MM.1S (cell line): ENCODE results near the gene WNK1.

Experiments used
- EZH2 ChIP-seq: fragments of 300-600 bp; sonication (generic); optimal IDR thresholded peaks from 2 replicates; pipeline ENCODE3; 2017; ENCODE audit warnings: low read depth, mild to moderate bottlenecking, antibody characterized with exemption, low read length, mixed read lengths
- TF ChIP-seq, protein P1 (sequence below): fragments of 300-600 bp; sonication (generic); IDR thresholded peaks from 2 replicates; pipeline ENCODE4 v1.5.1; 2016; ENCODE audit warnings: antibody characterized with exemption, low read length, mixed read lengths

DNA sequence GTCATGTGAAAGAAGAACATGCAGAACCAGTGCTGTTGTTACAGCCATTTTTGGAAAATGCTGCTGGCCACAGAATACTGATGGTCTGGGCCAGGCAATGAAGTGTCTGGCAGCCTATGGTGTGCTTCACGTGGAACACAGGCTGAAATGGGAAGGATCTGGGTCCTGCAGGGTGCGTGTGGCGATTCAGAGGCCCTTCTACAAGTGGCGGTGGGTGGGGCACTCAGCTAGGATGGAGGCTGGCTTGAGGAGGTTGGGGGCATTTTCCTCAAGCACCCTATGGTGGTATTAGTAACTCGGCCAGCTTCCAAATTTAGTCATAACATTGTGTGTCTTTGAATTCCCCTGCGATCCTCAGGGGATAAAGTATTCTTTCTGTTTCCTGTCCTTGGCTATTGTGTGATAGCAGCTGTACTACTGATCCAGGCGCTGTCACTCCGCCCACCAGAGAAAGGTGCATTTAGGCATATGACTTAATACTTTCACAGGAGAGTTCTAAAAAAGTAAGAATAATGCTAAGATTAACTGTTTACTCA is 206.3 kb downstream of the WNK1 start:
- TF ChIP-seq, protein P1, sequence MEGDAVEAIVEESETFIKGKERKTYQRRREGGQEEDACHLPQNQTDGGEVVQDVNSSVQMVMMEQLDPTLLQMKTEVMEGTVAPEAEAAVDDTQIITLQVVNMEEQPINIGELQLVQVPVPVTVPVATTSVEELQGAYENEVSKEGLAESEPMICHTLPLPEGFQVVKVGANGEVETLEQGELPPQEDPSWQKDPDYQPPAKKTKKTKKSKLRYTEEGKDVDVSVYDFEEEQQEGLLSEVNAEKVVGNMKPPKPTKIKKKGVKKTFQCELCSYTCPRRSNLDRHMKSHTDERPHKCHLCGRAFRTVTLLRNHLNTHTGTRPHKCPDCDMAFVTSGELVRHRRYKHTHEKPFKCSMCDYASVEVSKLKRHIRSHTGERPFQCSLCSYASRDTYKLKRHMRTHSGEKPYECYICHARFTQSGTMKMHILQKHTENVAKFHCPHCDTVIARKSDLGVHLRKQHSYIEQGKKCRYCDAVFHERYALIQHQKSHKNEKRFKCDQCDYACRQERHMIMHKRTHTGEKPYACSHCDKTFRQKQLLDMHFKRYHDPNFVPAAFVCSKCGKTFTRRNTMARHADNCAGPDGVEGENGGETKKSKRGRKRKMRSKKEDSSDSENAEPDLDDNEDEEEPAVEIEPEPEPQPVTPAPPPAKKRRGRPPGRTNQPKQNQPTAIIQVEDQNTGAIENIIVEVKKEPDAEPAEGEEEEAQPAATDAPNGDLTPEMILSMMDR = no peak
- TF ChIP-seq EZH2 = no peak
